Neural crest cell (in vitro differentiated cells): ENCODE data around the gene DNER. TPM values are rescaled to one million over a fixed set of nuclear protein-coding genes. Genes with fewer than 3 reads are reported as not detected.

ENCODE experiments used
- DNase-seq: peaks from one replicate; pipeline ENCODE4 v3.0.0; 2021; ENCODE audit warnings: low read depth, mixed read lengths, low spot score
- H3K27ac Mint-ChIP-seq: one replicate; pipeline ENCODE4 v1.8.0; 2021; ENCODE audit warnings: mild to moderate bottlenecking, mixed read lengths; ENCODE audit not compliant: unreplicated experiment
- H3K27me3 Mint-ChIP-seq: 2 replicates; pipeline ENCODE4 v1.8.0; 2021; ENCODE audit warnings: low read depth, mild to moderate bottlenecking, mixed read lengths
- H3K36me3 Mint-ChIP-seq: 2 replicates; pipeline ENCODE4 v1.8.0; 2021; ENCODE audit warnings: low read depth, mild to moderate bottlenecking, mixed read lengths
- H3K4me1 Mint-ChIP-seq: 2 replicates; pipeline ENCODE4 v1.8.0; 2021; ENCODE audit warnings: mixed read lengths
- H3K4me3 Mint-ChIP-seq: one replicate; pipeline ENCODE4 v1.8.0; 2021; ENCODE audit warnings: mild to moderate bottlenecking, mixed read lengths
- H3K9me3 Mint-ChIP-seq: 2 replicates; pipeline ENCODE4 v1.8.0; 2021; ENCODE audit warnings: mixed read lengths
- total RNA-seq: library from RNA; stranded (reverse); gene quantifications from 2 replicates; pipeline ENCODE4 v1.2.1, GENCODE V29; 2021
- TF ChIP-seq, protein P1 (sequence below): fragments of 200-600 bp; sonication (generic); conservative IDR thresholded peaks from 2 replicates; pipeline ENCODE4 v1.5.0; 2021; ENCODE audit warnings: antibody characterized with exemption, mild to moderate bottlenecking

DNER gene
- total RNA-seq, 1 donor from 2014 or later = 4.1 TPM

DNA sequence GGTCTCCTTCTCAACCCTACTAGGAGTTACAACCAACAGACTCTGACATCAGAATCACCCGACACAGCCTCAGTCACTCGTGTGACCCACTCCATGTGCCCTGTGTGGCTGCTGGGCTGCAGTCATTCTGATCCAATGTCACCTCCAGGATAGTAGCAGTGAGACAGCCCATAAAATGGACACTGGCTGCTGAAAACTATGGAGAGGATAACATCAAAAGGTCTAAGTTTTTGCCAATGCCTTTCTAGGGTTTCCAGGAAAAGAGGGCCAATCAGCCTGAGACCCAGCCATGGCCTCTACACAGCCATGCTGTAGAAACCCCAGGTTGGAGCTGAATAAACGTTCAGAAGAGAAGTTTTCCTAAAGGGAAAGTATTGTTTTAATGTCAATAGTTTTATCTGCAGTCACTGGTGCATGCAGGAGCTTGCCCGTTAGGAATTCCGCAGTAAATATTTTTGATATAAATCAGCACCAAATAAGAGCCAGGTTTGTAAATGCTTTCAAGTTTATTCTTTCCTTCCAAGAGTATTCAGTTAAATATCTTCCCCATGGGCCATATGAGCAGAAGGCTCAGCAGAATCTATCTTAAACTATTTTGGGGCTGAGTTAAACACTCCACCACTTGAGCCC, 351.1 kb downstream of the DNER start:
- no peaks in the 10 kb centered on the region for H3K4me1 Mint-ChIP-seq
- TF ChIP-seq, protein P1, sequence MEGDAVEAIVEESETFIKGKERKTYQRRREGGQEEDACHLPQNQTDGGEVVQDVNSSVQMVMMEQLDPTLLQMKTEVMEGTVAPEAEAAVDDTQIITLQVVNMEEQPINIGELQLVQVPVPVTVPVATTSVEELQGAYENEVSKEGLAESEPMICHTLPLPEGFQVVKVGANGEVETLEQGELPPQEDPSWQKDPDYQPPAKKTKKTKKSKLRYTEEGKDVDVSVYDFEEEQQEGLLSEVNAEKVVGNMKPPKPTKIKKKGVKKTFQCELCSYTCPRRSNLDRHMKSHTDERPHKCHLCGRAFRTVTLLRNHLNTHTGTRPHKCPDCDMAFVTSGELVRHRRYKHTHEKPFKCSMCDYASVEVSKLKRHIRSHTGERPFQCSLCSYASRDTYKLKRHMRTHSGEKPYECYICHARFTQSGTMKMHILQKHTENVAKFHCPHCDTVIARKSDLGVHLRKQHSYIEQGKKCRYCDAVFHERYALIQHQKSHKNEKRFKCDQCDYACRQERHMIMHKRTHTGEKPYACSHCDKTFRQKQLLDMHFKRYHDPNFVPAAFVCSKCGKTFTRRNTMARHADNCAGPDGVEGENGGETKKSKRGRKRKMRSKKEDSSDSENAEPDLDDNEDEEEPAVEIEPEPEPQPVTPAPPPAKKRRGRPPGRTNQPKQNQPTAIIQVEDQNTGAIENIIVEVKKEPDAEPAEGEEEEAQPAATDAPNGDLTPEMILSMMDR = no peak

GRCh38 chr2:229350883-229351282, 363.5 kb downstream of the DNER start:
- no peaks in the 10 kb centered on the region for H3K36me3 Mint-ChIP-seq
- H3K27ac Mint-ChIP-seq = no peak overlapping the region

More for the DNA sequence above, 351.1 kb downstream of the DNER start:
- no peak for DNase-seq
- Mint-ChIP-seq H3K27ac (no peak overlapping the region), H3K36me3 (no peaks in the 10 kb centered on the region), H3K27me3 (no peaks in the 10 kb centered on the region), H3K4me3 (no peak overlapping the region), H3K9me3 (peaks cover 3% of the 10 kb centered on the region)

GRCh38 chr2:229350117-229350805, 364.1 kb downstream of the DNER start:
- TF ChIP-seq, protein P1 = no peak
- H3K9me3 Mint-ChIP-seq = peaks cover 17% of the 10 kb centered on the region
- H3K4me1 Mint-ChIP-seq = no peaks in the 10 kb centered on the region
- DNase-seq = no peak
- H3K4me3 Mint-ChIP-seq = no peak overlapping the region
- no peak overlapping the region for H3K27ac Mint-ChIP-seq
- H3K27me3 Mint-ChIP-seq = peaks cover 3% of the 10 kb centered on the region
- no peaks in the 10 kb centered on the region for H3K36me3 Mint-ChIP-seq

More at GRCh38 chr2:229350883-229351282, 363.5 kb downstream of the DNER start:
- no peaks in the 10 kb centered on the region for H3K27me3 Mint-ChIP-seq
- no peaks in the 10 kb centered on the region for H3K4me1 Mint-ChIP-seq
- no peak for DNase-seq
- no peak overlapping the region for H3K4me3 Mint-ChIP-seq
- TF ChIP-seq, protein P1 = no peak
- H3K9me3 Mint-ChIP-seq = peaks cover 17% of the 10 kb centered on the region

GRCh38 chr2:229348128-229348527, 366.2 kb downstream of the DNER start:
- Mint-ChIP-seq H3K27me3 (peaks cover 4% of the 10 kb centered on the region), H3K36me3 (no peaks in the 10 kb centered on the region), H3K4me3 (no peak overlapping the region), H3K27ac (no peak overlapping the region), H3K9me3 (peaks cover 14% of the 10 kb centered on the region), H3K4me1 (no peaks in the 10 kb centered on the region)
- DNase-seq = no peak
- TF ChIP-seq, protein P1 = no peak

GRCh38 chr2:229346816-229347540, 367.4 kb downstream of the DNER start:
- peaks cover 11% of the 10 kb centered on the region for H3K9me3 Mint-ChIP-seq
- H3K36me3 Mint-ChIP-seq = no peaks in the 10 kb centered on the region
- DNase-seq = no peak
- no peak overlapping the region for H3K4me3 Mint-ChIP-seq
- no peak overlapping the region for H3K27ac Mint-ChIP-seq
- TF ChIP-seq, protein P1 = no peak
- peaks cover 4% of the 10 kb centered on the region for H3K27me3 Mint-ChIP-seq
- H3K4me1 Mint-ChIP-seq = no peaks in the 10 kb centered on the region
